ENCODE results near the gene DARS1. TPM values are rescaled to one million over a fixed set of nuclear protein-coding genes. Genes with fewer than 3 reads are reported as not detected.

DARS1 gene
- total and polyA plus RNA-seq, 2 of the 13 experiments (the other 11 are each of a cell fraction or from before 2014, with no cell fraction given): 149 to 230 TPM

DNA sequence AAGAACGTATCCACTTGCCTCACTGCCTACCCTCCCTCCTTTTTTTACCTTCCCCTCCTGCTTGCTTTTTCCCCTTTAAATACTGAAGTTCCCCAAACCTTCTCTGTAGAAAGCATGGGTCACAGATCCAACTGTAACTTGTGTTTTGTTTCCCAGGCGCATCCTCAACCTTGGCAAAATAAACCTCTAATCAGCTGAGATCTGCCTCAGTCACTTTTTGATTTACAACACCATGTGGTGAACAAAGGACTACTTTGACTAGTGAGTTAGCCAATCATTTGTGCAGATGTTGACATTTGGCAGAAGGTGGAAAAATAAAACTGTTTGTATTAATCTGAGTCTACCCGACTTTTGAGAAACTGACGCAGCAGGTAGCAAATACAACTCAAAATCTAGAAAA is 85.9 kb downstream of the DARS1 start:
- Histone ChIP-seq H3K27me3 (ENCODE audit: control insufficient read depth in 1 of 2, insufficient read depth in 2 of 2, low read length in 2 of 2) (no peaks in the 10 kb centered on the region), H3K9ac (ENCODE audit: insufficient read depth, low read depth, low read length) (no peak overlapping the region), H2AFZ (ENCODE audit: low read length) (no peak overlapping the region), H3K36me3 (replicated peaks in 1 of 2; ENCODE audit: control insufficient read depth in 1 of 2, insufficient read depth in 2 of 2, low read length in 2 of 2) (0 out of 5 replicates have a peak, but pooled peaks cover 0 to 3% of the 10 kb centered on the region in 2 experiments), H3K27ac (ENCODE audit: extremely low read length, insufficient read depth, low read length) (no peak overlapping the region), H3K79me2 (ENCODE audit: insufficient read depth, low read length) (no peaks in the 10 kb centered on the region), H3K4me2 (ENCODE audit: low read depth, low read length) (no peak overlapping the region), H3K4me1 (ENCODE audit: insufficient read depth, low read length) (peaks cover 7% of the 10 kb centered on the region; the same call in 1 of the 2 replicates), H4K20me1 (ENCODE audit: insufficient read depth, low read length) (no peaks in the 10 kb centered on the region), H3K9me3 (ENCODE audit: low read length) (no peaks in the 10 kb centered on the region), H3K4me3 (replicated peaks in 1 of 3; ENCODE audit: insufficient read depth in 1 of 3, low read depth in 2 of 3, low read length in 3 of 3) (no peak overlapping the region)
- in situ Hi-C loops (cut with HindIII; ENCODE audit: extremely low pct_ligation_motif_present, low pct_unique_long_range_greater_than_20kb): no loop called here
- ATAC-seq (no peak), DNase-seq (ENCODE audit: low spot score) (peak; percentile 33), FAIRE-seq (peak; percentile 50)
- no TSS peak for BruUV-seq (replicated peaks)
- TF ChIP-seq ZNF766 (CRISPR knock-in tag; IDR thresholded peaks at IDR 0.05; ENCODE audit: borderline replicate concordance) (0 out of 2 replicates have a peak, but pooled peaks have one; percentile 71), ZNF549 (CRISPR knock-in tag; IDR thresholded peaks at IDR 0.05) (no peak), RFXAP (CRISPR knock-in tag; IDR thresholded peaks at IDR 0.05; ENCODE audit: borderline replicate concordance) (no peak)
- CTCF ChIA-PET (ENCODE audit: low intra/inter-chr PET ratio, low total read pairs): no interaction called here
- intact Hi-C loops (cut with micrococcal nuclease; ENCODE audit: unreplicated experiment): no loop called here
- POLR2A ChIA-PET: no interaction called here
- WGBS (ENCODE audit: low lambda C conversion rate): 80% methylated on average over 4 of the region's 4 CpGs

DNA sequence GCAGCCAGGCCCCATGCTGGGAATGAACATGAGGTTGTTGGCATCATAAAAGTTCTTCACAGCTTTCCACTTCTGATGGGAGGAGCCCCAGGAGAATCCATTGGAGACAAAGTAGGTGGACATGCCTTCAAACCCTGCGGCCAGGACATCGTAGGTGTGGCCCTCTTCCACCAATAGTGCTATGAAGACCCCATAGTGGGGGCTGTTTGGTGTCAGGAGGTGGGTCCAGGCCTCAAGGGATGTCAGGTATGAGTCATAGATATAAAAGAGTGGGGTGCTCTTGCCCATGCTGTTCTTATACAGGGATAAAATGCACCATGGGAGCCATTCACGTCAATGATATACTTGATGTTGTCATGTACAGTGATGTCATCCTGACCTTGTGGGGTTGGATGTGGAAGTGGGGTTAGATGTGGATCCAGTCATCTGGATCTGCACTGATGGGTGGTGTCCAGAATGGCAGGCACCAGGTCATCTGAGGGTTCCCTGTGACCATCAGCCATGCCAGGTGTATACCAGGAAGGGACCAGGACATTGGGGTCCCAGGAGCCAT is 87.1 kb downstream of the DARS1 start:
- WGBS (ENCODE audit: low lambda C conversion rate): 97% methylated on average over 3 of the region's 3 CpGs
- no peak for FAIRE-seq
- Histone ChIP-seq H3K27ac (ENCODE audit: extremely low read length, insufficient read depth, low read length) (no peak overlapping the region), H3K9me3 (ENCODE audit: low read length) (no peaks in the 10 kb centered on the region), H3K79me2 (ENCODE audit: insufficient read depth, low read length) (no peaks in the 10 kb centered on the region), H2AFZ (ENCODE audit: low read length) (no peak overlapping the region), H3K4me3 (replicated peaks in 1 of 3; ENCODE audit: insufficient read depth in 1 of 3, low read depth in 2 of 3, low read length in 3 of 3) (no peak overlapping the region), H3K36me3 (replicated peaks in 1 of 2; ENCODE audit: control insufficient read depth in 1 of 2, insufficient read depth in 2 of 2, low read length in 2 of 2) (no peaks in the 10 kb centered on the region), H3K4me2 (ENCODE audit: low read depth, low read length) (no peak overlapping the region), H4K20me1 (ENCODE audit: insufficient read depth, low read length) (no peaks in the 10 kb centered on the region), H3K9ac (ENCODE audit: insufficient read depth, low read depth, low read length) (no peak overlapping the region), H3K4me1 (ENCODE audit: insufficient read depth, low read length) (peaks cover 7% of the 10 kb centered on the region; the same call in 1 of the 2 replicates), H3K27me3 (ENCODE audit: control insufficient read depth in 1 of 2, insufficient read depth in 2 of 2, low read length in 2 of 2) (no peaks in the 10 kb centered on the region)
- BruUV-seq (replicated peaks): no TSS peak
- peak; percentile 64 for TF ChIP-seq ATF7 (IDR thresholded peaks at IDR 0.05)
- TF ChIP-seq ATF7 (CRISPR knock-in tag; IDR thresholded peaks at IDR 0.05): no peak
- no peak for TF ChIP-seq ZFAT (CRISPR knock-in tag; conservative IDR thresholded peaks at IDR 0.05)
- peak; percentile 69 for TF ChIP-seq CREB1 (IDR thresholded peaks at IDR 0.05)
- TF ChIP-seq CREB1 (CRISPR knock-in tag; IDR thresholded peaks at IDR 0.05): no peak
- intact Hi-C loops (cut with micrococcal nuclease; ENCODE audit: unreplicated experiment) (no loop called here), in situ Hi-C loops (cut with HindIII; ENCODE audit: extremely low pct_ligation_motif_present, low pct_unique_long_range_greater_than_20kb) (no loop called here)
- POLR2A ChIA-PET: no interaction called here
- peak; percentile 21 for ATAC-seq
- no peak for DNase-seq (ENCODE audit: low spot score)
- CTCF ChIA-PET (ENCODE audit: low intra/inter-chr PET ratio, low total read pairs): no interaction called here
